ENCODE measurements around the gene STPG2.

DNA sequence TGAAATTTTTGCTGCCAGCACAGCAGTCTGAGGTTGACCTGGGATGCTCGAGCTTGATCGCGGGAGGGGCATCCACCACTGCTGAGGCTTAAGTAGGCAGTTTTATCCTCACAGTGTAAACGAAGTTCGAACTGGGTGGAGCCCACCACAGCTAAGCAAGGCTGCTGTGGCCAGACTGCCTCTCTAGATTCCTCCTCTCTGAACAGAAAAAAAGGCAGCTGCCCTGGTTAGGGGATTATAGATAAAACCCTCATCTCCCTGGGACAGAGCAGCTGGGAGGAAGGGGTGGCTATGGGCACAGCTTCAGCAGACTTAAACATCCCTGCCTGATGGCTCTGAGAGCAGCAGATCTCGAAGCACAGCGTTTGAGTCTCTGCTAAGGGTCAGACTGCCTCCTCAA is 314.6 kb downstream of the STPG2 start:
- TF ChIP-seq, protein P1, sequence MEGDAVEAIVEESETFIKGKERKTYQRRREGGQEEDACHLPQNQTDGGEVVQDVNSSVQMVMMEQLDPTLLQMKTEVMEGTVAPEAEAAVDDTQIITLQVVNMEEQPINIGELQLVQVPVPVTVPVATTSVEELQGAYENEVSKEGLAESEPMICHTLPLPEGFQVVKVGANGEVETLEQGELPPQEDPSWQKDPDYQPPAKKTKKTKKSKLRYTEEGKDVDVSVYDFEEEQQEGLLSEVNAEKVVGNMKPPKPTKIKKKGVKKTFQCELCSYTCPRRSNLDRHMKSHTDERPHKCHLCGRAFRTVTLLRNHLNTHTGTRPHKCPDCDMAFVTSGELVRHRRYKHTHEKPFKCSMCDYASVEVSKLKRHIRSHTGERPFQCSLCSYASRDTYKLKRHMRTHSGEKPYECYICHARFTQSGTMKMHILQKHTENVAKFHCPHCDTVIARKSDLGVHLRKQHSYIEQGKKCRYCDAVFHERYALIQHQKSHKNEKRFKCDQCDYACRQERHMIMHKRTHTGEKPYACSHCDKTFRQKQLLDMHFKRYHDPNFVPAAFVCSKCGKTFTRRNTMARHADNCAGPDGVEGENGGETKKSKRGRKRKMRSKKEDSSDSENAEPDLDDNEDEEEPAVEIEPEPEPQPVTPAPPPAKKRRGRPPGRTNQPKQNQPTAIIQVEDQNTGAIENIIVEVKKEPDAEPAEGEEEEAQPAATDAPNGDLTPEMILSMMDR (conservative IDR thresholded peaks at IDR 0.05 in 1 of 2, IDR thresholded peaks at IDR 0.05 in 1 of 2; ENCODE audit: extremely low read depth in 1 of 2, insufficient read depth in 1 of 2, low read depth in 1 of 2, low read length in 2 of 2), result no peak
- no peak for TF ChIP-seq EZH2 (IDR thresholded peaks at IDR 0.05; ENCODE audit: borderline replicate concordance, low read length)
